BE2C (cell line): ENCODE results near the gene XPNPEP2.
"Not testable (repeated sequence)": the region's sequence is repeated elsewhere in the genome, so short reads cannot be mapped to it uniquely, and the experiment has no call there.

Experiments
- DNase-seq: peaks from one replicate; pipeline ENCODE4 v3.0.0-alpha.2; 2020
- H3K27me3 ChIP-seq: fragments of 250-450 bp; sonication (Bioruptor Pico); 2 replicates; pipeline ENCODE4 v1.5.1; 2020; ENCODE audit warnings: mild to moderate bottlenecking
- H3K36me3 ChIP-seq: fragments of 250-450 bp; sonication (Bioruptor Pico); 2 replicates; pipeline ENCODE4 v1.5.1; 2020; ENCODE audit warnings: mild to moderate bottlenecking
- H3K4me1 ChIP-seq: fragments of 250-450 bp; sonication (Bioruptor Pico); 2 replicates; pipeline ENCODE4 v1.5.1; 2020
- H3K4me3 ChIP-seq: 2 replicates; pipeline ENCODE4 v1.5.1; 2011; ENCODE audit warnings: low read depth, low read length
- H3K9me3 ChIP-seq: fragments of 250-450 bp; sonication (Bioruptor Pico); 2 replicates; pipeline ENCODE4 v1.5.1; 2020
- TF ChIP-seq, protein P1 (sequence below): IDR thresholded peaks from 2 replicates; pipeline ENCODE4 v1.5.1; 2012; ENCODE audit warnings: mild to moderate bottlenecking, low read depth, low read length

Gene XPNPEP2

DNA sequence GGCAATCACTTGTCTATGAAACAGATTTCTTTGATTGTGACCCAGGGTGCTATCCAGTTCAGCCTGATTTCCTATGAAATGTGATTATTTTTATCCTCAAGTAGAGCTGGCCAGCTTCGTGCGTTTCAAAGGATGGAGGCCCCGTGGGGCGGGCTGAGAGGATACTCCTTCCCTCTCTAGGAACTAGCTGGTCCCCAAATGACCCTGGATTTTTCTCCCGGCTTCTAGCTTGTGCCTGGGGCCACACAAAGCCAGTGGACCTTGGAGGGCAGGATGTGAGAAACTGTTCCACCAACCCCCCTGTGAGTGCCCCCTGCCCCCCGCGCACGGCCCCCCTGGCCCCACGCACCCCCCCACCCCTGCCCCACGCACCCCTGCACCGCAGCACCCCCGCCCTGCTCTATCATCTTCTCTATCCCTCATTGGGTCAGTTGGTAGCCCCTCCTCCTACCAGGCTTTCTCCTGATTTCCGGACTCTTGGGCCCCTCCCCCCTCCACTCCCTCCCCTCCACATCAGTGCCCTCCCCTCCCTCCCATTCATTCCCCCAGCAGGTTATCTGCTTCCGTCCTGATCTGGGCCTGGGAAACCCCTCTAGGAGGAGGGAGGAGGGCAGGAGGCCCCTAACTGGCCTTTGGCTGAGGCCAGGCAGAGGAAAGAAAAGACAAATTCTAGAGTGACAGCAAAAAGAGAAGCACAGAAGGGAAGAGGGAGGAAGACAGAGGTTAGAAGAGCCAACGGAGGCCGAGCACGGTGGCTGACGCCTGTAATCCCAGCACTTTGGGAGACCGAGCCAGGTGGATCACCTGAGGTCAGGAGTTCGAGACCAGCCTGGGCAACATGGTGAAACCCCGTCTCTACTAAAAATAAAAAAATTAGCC lies 3.3 kb downstream of the XPNPEP2 start:
- TF ChIP-seq, protein P1, sequence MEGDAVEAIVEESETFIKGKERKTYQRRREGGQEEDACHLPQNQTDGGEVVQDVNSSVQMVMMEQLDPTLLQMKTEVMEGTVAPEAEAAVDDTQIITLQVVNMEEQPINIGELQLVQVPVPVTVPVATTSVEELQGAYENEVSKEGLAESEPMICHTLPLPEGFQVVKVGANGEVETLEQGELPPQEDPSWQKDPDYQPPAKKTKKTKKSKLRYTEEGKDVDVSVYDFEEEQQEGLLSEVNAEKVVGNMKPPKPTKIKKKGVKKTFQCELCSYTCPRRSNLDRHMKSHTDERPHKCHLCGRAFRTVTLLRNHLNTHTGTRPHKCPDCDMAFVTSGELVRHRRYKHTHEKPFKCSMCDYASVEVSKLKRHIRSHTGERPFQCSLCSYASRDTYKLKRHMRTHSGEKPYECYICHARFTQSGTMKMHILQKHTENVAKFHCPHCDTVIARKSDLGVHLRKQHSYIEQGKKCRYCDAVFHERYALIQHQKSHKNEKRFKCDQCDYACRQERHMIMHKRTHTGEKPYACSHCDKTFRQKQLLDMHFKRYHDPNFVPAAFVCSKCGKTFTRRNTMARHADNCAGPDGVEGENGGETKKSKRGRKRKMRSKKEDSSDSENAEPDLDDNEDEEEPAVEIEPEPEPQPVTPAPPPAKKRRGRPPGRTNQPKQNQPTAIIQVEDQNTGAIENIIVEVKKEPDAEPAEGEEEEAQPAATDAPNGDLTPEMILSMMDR = no peak
- DNase-seq = peak; percentile 47
- H3K4me3 ChIP-seq = no peak overlapping the region
- H3K36me3 ChIP-seq = no peaks in the 10 kb centered on the region
- H3K9me3 ChIP-seq = no peaks in the 10 kb centered on the region
- H3K27me3 ChIP-seq = no peaks in the 10 kb centered on the region
- H3K4me1 ChIP-seq = no peaks in the 10 kb centered on the region; the same call in 1 of the 2 replicates

DNA sequence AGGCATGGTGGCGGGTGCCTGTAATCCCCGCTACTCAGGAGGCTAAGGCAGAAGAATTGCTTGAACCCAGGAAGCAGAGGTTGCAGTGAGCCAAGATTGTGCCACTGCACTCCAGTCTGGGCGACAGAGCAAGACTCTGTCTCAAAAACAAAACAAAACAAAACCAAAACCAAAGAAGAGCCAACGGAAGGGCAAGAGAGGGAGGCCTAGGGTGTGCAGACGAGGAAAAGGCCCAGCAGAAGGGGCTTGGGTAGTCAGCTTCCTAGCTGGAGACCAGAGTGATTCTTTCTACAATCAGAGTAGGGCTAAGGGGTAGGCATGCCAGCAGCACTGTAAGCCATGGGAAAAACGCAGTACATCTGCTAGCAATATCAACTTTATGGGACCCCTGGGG lies 4.0 kb downstream of the XPNPEP2 start:
- not testable (repeated sequence) for H3K9me3 ChIP-seq, DNase-seq, H3K4me1 ChIP-seq, H3K27me3 ChIP-seq, H3K4me3 ChIP-seq, H3K36me3 ChIP-seq

DNA sequence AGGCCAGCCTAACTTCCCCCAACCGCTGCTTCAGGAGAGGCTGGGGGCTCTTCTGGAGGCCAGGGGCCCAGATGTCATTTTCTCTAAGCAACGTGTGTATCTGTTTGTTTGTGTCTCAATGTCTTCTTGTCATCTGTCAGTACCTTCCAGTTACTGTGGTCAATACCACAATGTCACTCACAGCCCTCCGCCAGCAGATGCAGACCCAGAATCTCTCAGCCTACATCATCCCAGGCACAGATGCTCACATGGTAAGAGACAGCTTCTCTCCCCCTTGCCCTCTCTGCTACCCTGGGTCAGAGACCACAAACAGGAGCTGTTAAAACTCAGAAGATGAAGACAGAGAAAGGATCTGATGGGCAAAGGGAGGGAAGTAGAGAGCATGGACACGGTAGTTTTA lies 5.0 kb downstream of the XPNPEP2 start:
- TF ChIP-seq, protein P1 = no peak
- no peaks in the 10 kb centered on the region for H3K27me3 ChIP-seq
- no peak for DNase-seq

DNA sequence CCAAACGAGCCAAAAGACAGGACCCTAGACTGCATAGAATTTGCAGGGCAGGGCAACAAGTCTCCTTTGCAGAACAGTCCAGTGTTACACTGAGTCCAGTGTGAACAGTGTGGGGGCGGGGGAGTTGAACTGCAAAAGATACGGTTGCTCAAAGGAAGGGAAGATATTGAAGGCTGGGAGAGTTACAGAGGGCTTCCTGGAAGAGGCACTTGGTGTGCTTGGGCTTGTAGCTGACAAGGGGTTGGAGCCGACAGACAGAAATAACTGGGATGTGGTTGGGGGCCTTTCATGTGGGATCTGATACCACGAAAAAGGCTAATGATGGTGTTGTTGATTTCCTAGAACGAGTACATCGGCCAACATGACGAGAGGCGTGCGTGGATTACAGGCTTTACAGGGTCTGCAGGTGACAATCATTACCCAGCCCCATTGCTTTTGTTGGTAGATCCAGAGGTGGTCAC lies 6.1 kb downstream of the XPNPEP2 start:
- H3K4me3 ChIP-seq = no peak overlapping the region
- H3K4me1 ChIP-seq = no peaks in the 10 kb centered on the region
- TF ChIP-seq, protein P1 = no peak
- no peaks in the 10 kb centered on the region for H3K9me3 ChIP-seq
- H3K36me3 ChIP-seq = no peaks in the 10 kb centered on the region
- no peak for DNase-seq
- no peaks in the 10 kb centered on the region for H3K27me3 ChIP-seq

More for the DNA sequence above, 5.0 kb downstream of the XPNPEP2 start:
- Histone ChIP-seq H3K9me3 (no peaks in the 10 kb centered on the region), H3K4me3 (no peak overlapping the region), H3K4me1 (no peaks in the 10 kb centered on the region), H3K36me3 (no peaks in the 10 kb centered on the region)

DNA sequence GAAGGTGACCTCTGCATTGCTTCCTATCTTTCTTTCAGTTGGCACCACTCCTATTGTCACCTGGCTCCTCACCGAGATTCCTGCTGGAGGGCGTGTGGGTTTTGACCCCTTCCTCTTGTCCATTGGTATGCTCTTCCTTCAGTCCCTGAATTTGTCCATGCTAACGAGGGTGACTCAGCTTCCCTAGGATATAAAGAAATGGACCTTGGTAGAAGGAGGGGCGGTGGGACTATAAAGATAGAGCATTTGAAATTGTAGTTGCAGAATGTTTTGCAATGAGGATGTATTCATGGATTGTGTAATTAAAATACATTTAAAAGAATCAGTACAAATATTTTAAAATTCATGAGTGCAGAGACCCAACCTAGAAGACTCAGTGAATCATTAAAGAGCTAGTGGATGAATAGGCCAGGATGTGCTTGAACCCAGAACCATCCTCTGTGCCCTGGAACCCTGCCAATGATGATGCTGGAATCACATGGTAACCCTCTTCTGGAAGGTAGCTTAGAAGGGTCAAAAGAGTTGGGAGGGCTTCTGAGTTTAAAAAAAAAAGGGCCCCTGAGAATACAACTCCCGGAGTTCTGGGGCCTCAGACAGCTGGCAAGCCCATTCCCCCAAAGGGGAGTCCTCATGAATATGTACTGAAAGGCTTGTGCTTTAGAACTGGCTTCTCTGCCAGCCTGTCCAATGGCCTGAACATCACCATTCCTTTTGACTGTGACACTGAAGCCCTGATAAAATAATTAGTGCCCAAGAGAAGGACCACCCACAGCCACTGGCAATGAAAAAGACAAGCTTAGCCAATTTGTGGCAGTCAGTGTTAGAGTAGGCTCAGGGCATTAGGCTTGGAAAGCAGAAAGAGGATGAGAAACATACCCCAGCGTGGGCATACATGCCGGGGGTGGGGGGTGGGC lies 8.0 kb downstream of the XPNPEP2 start:
- H3K4me3 ChIP-seq = no peak overlapping the region
- no peaks in the 10 kb centered on the region for H3K36me3 ChIP-seq
- no peaks in the 10 kb centered on the region for H3K9me3 ChIP-seq
- no peaks in the 10 kb centered on the region for H3K27me3 ChIP-seq
- DNase-seq = no peak
- TF ChIP-seq, protein P1 = no peak
- no peaks in the 10 kb centered on the region for H3K4me1 ChIP-seq

DNA sequence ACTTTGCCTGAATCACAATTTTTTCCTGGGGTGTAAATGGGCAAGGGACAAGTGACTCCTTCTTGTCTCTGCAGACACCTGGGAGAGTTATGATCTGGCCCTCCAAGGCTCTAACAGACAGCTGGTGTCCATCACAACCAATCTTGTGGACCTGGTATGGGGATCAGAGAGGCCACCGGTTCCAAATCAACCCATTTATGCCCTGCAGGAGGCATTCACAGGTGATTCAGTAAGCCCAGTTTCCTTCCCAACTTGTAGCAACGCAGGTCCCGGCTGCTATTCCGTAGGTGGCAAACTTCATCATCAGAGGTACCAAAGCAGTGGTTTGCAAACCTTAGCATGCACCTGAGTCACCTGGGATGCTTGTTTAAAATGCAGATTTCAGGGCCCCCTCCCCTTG lies 8.8 kb downstream of the XPNPEP2 start:
- DNase-seq = no peak
- H3K4me1 ChIP-seq = no peaks in the 10 kb centered on the region
- H3K27me3 ChIP-seq = no peaks in the 10 kb centered on the region
- no peaks in the 10 kb centered on the region for H3K36me3 ChIP-seq
- no peaks in the 10 kb centered on the region for H3K9me3 ChIP-seq
- TF ChIP-seq, protein P1 = no peak
- H3K4me3 ChIP-seq = no peak overlapping the region
